Stimulated activated memory B cell treated with anti-CD40 and anti-IgM and Interleukin-4, amounts not matched to agents 10 μg/mL and 1 μg/mL and 100 μg/mL, for 72 hours (primary cell): ENCODE results near the gene CTNNA1.
"Not testable (repeated sequence)": the region's sequence is repeated elsewhere in the genome, so short reads cannot be mapped to it uniquely, and the experiment has no call there.

Experiments
- ATAC-seq: fragments of 150-1000 bp; cut with Tn5 transposase; 2 replicates; pipeline ENCODE4 v1.10.0; 2021
- H3K27ac Mint-ChIP-seq: one replicate; pipeline ENCODE4 v1.8.0; 2022; ENCODE audit warnings: mild to moderate bottlenecking, mixed read lengths
- H3K27me3 Mint-ChIP-seq: one replicate; pipeline ENCODE4 v1.8.0; 2022; ENCODE audit warnings: mixed read lengths
- H3K36me3 Mint-ChIP-seq: one replicate; pipeline ENCODE4 v1.8.0; 2022; ENCODE audit warnings: mixed read lengths
- H3K4me1 Mint-ChIP-seq: one replicate; pipeline ENCODE4 v1.8.0; 2022; ENCODE audit warnings: mixed read lengths
- H3K4me3 Mint-ChIP-seq: one replicate; pipeline ENCODE4 v1.8.0; 2022; ENCODE audit warnings: mild to moderate bottlenecking, moderate library complexity, mixed read lengths
- H3K9me3 Mint-ChIP-seq: one replicate; pipeline ENCODE4 v1.8.0; 2022; ENCODE audit warnings: mixed read lengths

Gene CTNNA1

DNA sequence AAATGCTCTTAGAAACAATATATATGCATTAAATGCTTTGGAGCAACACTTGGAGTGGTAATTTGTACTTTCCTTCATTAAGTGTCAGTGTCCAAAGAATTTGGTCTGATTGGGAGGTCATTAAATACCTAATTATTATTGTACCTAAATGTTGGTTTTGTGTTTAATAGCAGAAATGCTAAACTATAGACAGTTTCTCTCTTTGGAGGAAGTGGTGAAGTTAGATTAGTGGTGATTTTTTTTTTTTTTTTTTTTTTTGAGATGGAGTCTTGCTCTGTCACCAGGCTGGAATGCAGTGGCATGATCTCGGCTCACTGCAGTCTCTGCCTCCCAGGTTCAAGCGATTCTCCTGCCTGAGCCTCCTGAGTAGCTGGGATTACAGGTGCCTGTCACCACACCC lies 168.1 kb downstream of the CTNNA1 start:
- H3K27ac Mint-ChIP-seq, H3K4me3 Mint-ChIP-seq, H3K27me3 Mint-ChIP-seq, ATAC-seq, H3K4me1 Mint-ChIP-seq, H3K9me3 Mint-ChIP-seq: not testable (repeated sequence)
- peaks cover 30% of the 10 kb centered on the region for H3K36me3 Mint-ChIP-seq

DNA sequence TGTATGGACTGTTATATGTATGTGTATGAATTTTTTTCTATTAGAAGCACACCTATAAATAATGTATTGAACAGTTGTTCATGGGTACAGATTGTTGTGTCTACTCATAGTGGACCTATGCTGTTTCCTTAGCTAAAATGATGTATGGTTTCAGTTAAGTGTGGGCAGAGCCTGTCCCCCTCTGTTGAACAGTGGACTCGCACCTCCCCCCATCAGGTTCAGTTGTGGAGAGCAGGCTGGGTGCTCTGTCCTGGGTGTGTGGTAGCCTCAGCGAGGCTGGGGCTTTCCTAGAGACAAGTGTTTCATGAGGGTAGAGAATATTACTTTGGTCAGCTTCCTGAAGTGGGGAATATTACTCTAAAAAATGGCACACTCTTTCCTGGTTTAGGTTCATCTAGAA lies 169.3 kb downstream of the CTNNA1 start:
- H3K27ac Mint-ChIP-seq = no peak overlapping the region
- no peaks in the 10 kb centered on the region for H3K9me3 Mint-ChIP-seq
- peaks cover 41% of the 10 kb centered on the region for H3K36me3 Mint-ChIP-seq
- H3K27me3 Mint-ChIP-seq = no peaks in the 10 kb centered on the region
- ATAC-seq = no peak
- no peak overlapping the region for H3K4me3 Mint-ChIP-seq
- H3K4me1 Mint-ChIP-seq = no peaks in the 10 kb centered on the region

DNA sequence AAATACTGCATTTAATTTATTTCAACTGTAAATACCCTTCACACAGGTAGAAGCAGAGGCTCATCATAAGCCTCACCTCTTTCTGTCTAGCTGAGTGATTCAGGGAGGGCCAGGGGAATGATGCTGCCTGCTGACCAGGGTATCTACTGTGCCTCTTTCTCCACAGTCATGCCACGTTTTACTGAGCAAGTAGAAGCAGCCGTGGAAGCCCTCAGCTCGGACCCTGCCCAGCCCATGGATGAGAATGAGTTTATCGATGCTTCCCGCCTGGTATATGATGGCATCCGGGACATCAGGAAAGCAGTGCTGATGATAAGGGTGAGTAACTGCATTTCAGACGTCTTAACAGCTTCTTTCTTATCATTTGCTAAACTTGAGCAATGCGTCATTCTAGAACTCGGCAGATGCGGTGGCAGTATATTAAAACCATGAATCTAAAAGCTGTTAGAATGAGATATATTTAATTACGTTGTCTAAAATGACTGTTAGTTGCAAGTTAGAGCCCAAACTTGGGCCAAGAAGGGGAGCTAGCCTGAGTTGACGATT lies 171.9 kb downstream of the CTNNA1 start:
- Mint-ChIP-seq H3K36me3 (peaks cover 44% of the 10 kb centered on the region), H3K4me3 (no peak overlapping the region), H3K4me1 (no peaks in the 10 kb centered on the region), H3K9me3 (no peaks in the 10 kb centered on the region), H3K27ac (no peak overlapping the region), H3K27me3 (no peaks in the 10 kb centered on the region)
- ATAC-seq = no peak

DNA sequence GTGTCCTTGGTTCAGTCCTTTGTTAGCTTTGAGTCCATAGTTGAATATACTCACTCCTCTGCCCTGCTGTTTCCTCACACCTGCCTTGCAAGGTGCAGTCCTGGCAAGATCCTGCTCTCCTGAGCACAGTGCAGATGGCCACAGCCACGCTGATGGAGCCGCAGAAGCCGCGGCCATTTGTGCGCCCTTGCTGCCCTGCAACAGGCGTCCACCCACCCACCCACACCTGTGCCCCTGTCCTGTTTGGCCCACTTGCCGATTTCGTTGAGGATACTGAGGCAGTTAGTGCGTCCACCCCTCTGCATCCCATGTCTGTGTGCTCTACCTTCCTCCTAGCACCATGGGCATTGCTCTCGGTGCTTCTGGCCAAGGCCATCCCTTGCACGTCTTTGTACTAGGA lies 173.0 kb downstream of the CTNNA1 start:
- no peaks in the 10 kb centered on the region for H3K4me1 Mint-ChIP-seq
- ATAC-seq = no peak
- H3K4me3 Mint-ChIP-seq = no peak overlapping the region
- H3K27me3 Mint-ChIP-seq = no peaks in the 10 kb centered on the region
- H3K9me3 Mint-ChIP-seq = no peaks in the 10 kb centered on the region
- H3K27ac Mint-ChIP-seq = no peak overlapping the region
- H3K36me3 Mint-ChIP-seq = peaks cover 55% of the 10 kb centered on the region

DNA sequence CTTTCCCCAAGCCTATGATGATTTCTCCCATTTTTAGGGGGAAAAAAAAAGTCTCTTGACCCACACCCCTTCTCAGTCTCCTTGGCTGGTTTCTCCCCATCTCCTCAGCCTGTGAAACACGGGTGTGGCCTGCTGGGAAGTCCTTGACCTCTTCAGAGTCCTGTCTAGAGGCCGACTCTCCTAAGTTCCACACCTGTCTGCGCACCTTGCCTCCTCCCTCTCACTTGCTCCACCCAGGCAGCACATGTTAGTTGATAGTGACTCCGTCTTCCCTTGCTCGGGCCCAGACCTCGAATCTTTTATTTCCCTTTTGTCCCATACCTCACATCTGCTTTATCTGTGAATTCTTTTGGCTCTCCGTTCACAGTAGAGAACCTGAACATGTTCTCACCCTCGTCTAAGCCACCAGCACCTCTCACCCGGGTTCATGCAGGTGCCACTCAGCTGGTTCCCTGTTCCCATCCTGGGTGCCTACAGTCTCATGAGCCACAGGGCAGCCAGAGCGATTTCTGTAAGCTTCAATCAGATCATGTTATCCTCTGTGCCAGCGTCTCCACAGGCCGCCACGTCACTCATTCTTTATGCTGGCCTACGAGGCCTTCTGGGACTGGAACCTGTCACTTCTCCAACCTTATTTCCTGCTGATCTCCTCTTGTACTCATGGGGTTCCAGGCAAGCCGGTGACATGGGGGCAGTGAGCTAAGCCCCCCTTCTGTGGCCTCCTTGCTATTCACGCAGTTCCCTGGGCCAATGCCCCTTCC lies 173.6 kb downstream of the CTNNA1 start:
- Mint-ChIP-seq H3K36me3 (peaks cover 61% of the 10 kb centered on the region), H3K4me1 (no peaks in the 10 kb centered on the region), H3K4me3 (no peak overlapping the region), H3K27ac (no peak overlapping the region), H3K9me3 (no peaks in the 10 kb centered on the region), H3K27me3 (no peaks in the 10 kb centered on the region)
- no peak for ATAC-seq

DNA sequence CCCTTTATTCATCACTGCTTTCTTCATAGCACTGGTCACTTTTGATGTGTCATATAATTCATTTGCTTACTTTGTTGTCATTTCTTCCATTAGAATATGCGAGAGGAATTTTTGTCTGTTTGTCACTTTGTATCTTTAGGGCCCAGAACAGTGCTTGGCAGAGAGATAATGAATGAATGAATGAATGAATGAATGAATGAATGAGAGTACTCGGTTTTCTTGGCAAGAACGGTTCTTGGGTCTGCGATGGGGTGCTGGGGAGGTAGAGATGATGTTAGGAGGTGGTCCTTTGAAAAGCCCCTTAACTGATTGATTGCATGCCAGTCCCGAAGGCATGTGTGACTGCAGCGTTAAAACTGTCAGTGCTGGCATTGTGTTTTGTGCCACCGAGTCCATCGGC lies 174.3 kb downstream of the CTNNA1 start:
- H3K4me3 Mint-ChIP-seq = no peak overlapping the region
- no peak for ATAC-seq
- no peaks in the 10 kb centered on the region for H3K27me3 Mint-ChIP-seq
- no peaks in the 10 kb centered on the region for H3K4me1 Mint-ChIP-seq
- H3K27ac Mint-ChIP-seq = no peak overlapping the region
- peaks cover 68% of the 10 kb centered on the region for H3K36me3 Mint-ChIP-seq
- H3K9me3 Mint-ChIP-seq = no peaks in the 10 kb centered on the region

DNA sequence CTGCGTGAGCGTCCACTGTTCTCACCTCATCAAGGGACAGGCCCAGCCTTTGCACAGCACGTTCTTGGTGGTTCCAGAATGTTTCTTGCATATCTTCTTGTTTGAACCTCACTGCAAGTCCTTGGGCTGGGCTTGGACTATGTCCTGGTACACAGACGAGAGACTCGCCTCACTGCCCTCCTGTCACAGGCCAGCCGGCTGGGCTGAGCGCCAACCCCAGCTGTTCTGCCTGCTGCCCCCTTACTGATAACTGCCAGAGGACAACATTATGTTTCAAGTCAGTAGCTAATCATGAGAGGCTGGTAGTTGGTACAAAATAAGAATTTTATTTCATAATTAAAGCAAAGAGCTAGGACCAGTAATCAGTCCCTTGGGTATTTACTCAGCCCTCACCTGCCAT lies 174.8 kb downstream of the CTNNA1 start:
- H3K9me3 Mint-ChIP-seq = no peaks in the 10 kb centered on the region
- H3K4me3 Mint-ChIP-seq = no peak overlapping the region
- no peaks in the 10 kb centered on the region for H3K27me3 Mint-ChIP-seq
- H3K4me1 Mint-ChIP-seq = no peaks in the 10 kb centered on the region
- peaks cover 72% of the 10 kb centered on the region for H3K36me3 Mint-ChIP-seq
- ATAC-seq = no peak
- no peak overlapping the region for H3K27ac Mint-ChIP-seq

DNA sequence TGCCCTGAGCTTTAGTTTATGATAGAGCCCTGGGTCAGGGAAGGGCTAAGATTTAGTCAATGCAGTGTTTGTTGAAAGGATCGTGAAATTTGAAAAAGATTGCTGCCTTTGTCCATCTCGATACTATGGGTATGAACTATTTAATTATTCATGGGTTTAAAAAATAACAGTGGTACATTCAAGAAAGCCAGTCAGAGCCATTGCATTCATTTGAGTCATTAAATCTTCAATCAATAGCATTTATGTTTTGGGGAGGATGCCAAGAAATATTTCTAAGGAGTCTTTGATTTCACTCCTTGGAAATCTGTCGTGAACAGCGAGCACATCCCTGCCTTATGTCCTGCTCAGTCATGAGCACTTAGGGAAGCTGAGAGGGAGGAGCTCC lies 176.3 kb downstream of the CTNNA1 start:
- H3K4me1 Mint-ChIP-seq = no peaks in the 10 kb centered on the region
- H3K27me3 Mint-ChIP-seq = no peaks in the 10 kb centered on the region
- no peaks in the 10 kb centered on the region for H3K9me3 Mint-ChIP-seq
- ATAC-seq = no peak
- H3K27ac Mint-ChIP-seq = no peak overlapping the region
- peaks cover 85% of the 10 kb centered on the region for H3K36me3 Mint-ChIP-seq
- no peak overlapping the region for H3K4me3 Mint-ChIP-seq

DNA sequence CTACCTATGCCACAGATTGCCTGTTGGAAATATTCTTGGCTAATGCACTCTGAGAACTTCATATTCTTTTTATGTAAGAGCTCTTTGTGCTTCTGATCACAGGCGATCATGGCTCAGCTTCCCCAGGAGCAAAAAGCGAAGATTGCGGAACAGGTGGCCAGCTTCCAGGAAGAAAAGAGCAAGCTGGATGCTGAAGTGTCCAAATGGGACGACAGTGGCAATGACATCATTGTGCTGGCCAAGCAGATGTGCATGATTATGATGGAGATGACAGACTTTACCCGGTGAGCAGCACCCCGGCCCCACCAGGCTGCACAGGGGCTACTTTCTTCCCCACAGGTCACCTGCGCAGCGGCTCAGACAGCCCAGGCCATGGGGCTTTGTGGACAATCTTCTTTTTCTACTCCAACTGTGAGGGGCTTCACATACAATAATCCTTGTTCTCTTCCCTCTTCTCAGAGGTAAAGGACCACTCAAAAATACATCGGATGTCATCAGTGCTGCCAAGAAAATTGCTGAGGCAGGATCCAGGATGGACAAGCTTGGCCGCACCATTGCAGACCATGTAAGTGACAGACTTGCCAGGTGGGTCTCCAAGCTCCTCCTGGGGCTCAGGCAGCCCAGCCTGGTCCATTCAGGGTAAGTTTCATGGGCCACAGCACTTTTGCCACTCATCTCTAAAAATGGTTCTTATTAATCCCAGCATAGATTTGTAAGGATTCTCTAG lies 177.3 kb downstream of the CTNNA1 start:
- Mint-ChIP-seq H3K4me3 (no peak overlapping the region), H3K36me3 (peaks cover 87% of the 10 kb centered on the region), H3K9me3 (no peaks in the 10 kb centered on the region), H3K27me3 (no peaks in the 10 kb centered on the region), H3K4me1 (no peaks in the 10 kb centered on the region), H3K27ac (no peak overlapping the region)
- no peak for ATAC-seq

DNA sequence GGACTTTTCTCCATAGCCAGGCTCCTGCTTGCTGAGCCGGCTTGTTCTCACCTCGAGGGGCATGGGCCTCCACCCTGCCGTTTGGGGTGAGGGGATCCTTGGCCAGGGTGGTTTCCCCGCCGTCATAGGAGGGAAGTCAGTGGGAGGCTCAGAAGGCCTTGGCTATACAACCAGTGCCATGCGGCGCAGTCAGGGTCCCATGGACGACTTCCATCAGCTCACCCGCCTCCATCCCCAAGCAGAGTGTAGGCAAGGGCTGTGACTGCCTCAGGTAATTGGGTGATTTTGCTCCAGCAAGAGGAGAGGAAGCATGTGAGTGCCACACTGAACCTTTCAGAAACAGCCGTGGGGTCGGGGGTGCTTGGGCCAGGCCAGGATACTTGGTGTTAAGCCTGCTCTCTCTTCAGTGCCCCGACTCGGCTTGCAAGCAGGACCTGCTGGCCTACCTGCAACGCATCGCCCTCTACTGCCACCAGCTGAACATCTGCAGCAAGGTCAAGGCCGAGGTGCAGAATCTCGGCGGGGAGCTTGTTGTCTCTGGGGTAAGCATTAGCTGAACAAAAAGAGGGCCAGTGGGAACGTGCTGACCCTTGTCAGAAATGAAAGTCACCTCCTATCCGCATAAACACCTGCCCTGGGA lies 179.1 kb downstream of the CTNNA1 start:
- Mint-ChIP-seq H3K36me3 (peaks cover 86% of the 10 kb centered on the region), H3K9me3 (no peaks in the 10 kb centered on the region), H3K27ac (no peak overlapping the region), H3K27me3 (no peaks in the 10 kb centered on the region), H3K4me1 (no peaks in the 10 kb centered on the region), H3K4me3 (no peak overlapping the region)
- no peak for ATAC-seq

DNA sequence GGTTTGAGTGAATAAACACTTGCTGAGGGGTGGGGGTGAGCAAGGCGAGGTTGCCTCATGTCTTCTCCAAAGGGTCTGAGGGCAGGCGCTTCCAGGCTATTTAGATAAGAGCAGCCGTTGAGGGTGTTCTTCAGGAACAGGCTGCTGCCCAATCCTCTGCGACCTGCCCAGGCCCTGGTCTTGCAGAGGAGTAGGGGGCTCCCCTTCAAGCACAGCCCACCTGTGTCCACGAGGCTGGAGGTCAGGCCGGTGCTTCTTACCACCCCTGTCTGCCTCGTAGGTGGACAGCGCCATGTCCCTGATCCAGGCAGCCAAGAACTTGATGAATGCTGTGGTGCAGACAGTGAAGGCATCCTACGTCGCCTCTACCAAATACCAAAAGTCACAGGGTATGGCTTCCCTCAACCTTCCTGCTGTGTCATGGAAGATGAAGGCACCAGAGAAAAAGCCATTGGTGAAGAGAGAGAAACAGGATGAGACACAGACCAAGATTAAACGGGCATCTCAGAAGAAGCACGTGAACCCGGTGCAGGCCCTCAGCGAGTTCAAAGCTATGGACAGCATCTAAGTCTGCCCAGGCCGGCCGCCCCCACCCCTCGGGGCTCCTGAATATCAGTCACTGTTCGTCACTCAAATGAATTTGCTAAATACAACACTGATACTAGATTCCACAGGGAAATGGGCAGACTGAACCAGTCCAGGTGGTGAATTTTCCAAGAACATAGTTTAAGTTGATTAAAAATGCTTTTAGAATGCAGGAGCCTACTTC lies 180.5 kb downstream of the CTNNA1 start:
- no peaks in the 10 kb centered on the region for H3K27me3 Mint-ChIP-seq
- H3K4me1 Mint-ChIP-seq = peaks cover 6% of the 10 kb centered on the region
- no peak overlapping the region for H3K4me3 Mint-ChIP-seq
- H3K27ac Mint-ChIP-seq = no peak overlapping the region
- H3K36me3 Mint-ChIP-seq = peaks cover 88% of the 10 kb centered on the region
- no peaks in the 10 kb centered on the region for H3K9me3 Mint-ChIP-seq
- ATAC-seq = no peak

DNA sequence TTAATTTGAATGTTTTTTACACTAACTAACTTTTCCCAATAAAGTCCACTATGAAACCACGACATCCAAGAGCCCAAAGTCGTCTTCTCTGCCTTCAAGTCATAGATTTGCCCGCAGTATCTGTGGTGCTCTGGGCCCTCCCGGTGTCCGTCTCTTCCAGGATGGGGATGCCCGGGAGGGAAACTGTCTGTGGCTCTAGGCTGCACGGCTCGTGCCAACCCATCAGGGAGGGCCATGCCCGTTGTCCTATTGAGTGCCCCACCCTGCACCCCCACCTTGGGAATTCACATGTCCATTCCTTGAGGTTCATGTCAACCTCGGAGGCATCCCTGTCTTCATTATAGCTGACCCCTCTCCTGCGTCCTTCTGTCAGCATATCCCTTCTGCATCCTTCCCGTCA lies 181.7 kb downstream of the CTNNA1 start:
- Mint-ChIP-seq H3K27ac (no peak overlapping the region), H3K36me3 (peaks cover 86% of the 10 kb centered on the region), H3K27me3 (no peaks in the 10 kb centered on the region), H3K9me3 (no peaks in the 10 kb centered on the region), H3K4me3 (no peak overlapping the region), H3K4me1 (peaks cover 6% of the 10 kb centered on the region)
- ATAC-seq = no peak

DNA sequence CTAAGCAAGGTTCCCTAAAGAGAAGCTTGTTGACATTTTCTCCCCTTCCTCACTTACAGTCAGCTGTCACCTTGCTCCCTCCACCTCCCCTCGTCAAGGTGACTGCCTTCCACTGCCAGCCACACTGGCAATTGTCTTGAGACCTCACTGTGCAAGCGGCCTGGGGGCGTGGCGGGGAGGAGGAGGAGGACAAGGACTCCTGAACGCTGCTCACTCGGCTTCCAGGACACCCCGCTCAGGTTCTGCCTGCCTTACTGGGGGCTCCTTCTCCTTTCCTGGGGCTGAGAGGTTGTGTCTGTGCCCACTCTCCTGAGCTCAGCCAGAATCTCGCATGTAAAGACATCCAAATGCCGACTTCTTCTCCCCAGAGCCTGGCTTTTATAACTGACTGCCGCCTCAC lies 182.2 kb downstream of the CTNNA1 start:
- no peak overlapping the region for H3K4me3 Mint-ChIP-seq
- no peak for ATAC-seq
- H3K27ac Mint-ChIP-seq = no peak overlapping the region
- no peaks in the 10 kb centered on the region for H3K9me3 Mint-ChIP-seq
- H3K4me1 Mint-ChIP-seq = peaks cover 6% of the 10 kb centered on the region
- peaks cover 82% of the 10 kb centered on the region for H3K36me3 Mint-ChIP-seq
- H3K27me3 Mint-ChIP-seq = no peaks in the 10 kb centered on the region

DNA sequence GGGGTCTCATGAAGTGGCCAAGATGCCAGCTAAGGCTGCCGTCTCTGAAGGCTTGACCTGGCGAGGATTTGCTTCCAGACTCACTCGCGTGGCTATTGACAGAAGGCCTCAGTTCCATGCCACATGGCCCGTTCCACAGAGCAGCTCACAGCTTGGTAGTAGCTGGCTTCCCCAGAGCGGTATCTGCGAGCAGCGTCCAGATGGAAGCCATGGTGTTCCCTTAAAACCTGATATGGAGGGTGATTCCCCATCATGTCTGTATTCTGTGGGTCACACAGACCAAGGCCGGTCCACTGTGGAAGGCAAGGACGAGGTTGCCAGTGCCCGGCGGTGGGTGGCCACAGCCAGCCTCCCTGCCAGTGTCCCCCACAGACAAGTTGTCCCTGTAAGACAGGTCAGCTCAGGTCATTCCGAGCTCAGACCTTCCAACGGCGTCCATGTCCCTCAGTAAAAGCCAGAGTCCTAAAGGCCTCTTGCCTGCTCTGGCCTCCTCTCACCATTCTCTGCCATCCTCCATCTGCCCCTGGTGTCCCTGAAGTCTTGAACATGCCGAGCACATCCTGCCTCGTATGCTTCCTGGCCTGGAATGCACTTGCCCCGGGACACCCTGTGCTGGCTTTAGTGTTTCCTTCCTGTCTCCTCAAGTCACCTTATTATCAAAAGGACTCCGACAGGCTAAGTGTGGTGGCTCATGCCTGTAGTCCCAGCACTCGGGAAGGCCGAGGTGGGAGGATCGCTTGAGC lies 183.2 kb downstream of the CTNNA1 start:
- H3K36me3 Mint-ChIP-seq = peaks cover 82% of the 10 kb centered on the region

More for the DNA sequence above, 183.2 kb downstream of the CTNNA1 start:
- Mint-ChIP-seq H3K27me3 (no peaks in the 10 kb centered on the region), H3K27ac (no peak overlapping the region), H3K4me3 (no peak overlapping the region), H3K9me3 (no peaks in the 10 kb centered on the region), H3K4me1 (peaks cover 6% of the 10 kb centered on the region)
- ATAC-seq = no peak
